K562 (cell line): Measurements from ENCODE around the gene ZNF32. TPM values are rescaled to one million over a fixed set of nuclear protein-coding genes. Genes with fewer than 3 reads are reported as not detected.

Experiments used
- ARID1B ChIP-seq: fragments of 450-650 bp; IDR thresholded peaks from 2 replicates; pipeline ENCODE4 v1.6.1; 2016; ENCODE audit warnings: antibody characterized with exemption, mild to moderate bottlenecking, inconsistent platforms
- CEBPG ChIP-seq, 3 experiments: fragments of 200-800 bp in 1 of 3; sonication (Bioruptor generic) in 1 of 3; sonication (generic) in 1 of 3; formaldehyde crosslinking in 1 of 3; IDR thresholded peaks in 2 of 3; conservative IDR thresholded peaks in 1 of 3; 2 replicates each; pipeline versions ENCODE4 v1.6.1 to v1.8.0; 2016 to 2022; ENCODE audit warnings: missing compliant biosample characterization in 2 of 3, missing genetic modification characterization in 2 of 3, mild to moderate bottlenecking in 1 of 3, missing genetic modification reagents in 1 of 3
- JUNB ChIP-seq: fragments of 450-650 bp; formaldehyde crosslinking; conservative IDR thresholded peaks from 2 replicates; pipeline ENCODE4 v1.4.0; 2020; ENCODE audit warnings: mild to moderate bottlenecking
- LARP7 ChIP-seq: fragments of 450-650 bp; IDR thresholded peaks from 2 replicates; pipeline ENCODE4 v1.6.1; 2016
- MAFK ChIP-seq: IDR thresholded peaks from 2 replicates; pipeline ENCODE4 v1.6.1; 2011; ENCODE audit warnings: low read length, improper control_type of control experiment
- NCOA2 ChIP-seq, 2 experiments: fragments of 450-650 bp; IDR thresholded peaks; 2 replicates each; pipeline ENCODE4 v1.6.1; 2018; ENCODE audit warnings: mild to moderate bottlenecking in 2 of 2, moderate library complexity in 1 of 2; ENCODE audit not compliant: partially characterized antibody in 2 of 2
- PTTG1 ChIP-seq: fragments of 450-650 bp; IDR thresholded peaks from 2 replicates; pipeline ENCODE4 v1.6.1; 2016; ENCODE audit warnings: low read depth, mild to moderate bottlenecking, missing genetic modification characterization, missing compliant biosample characterization
- ZNF121 ChIP-seq: sonication (generic); formaldehyde crosslinking; conservative IDR thresholded peaks from 2 replicates; pipeline ENCODE4 v1.8.0; 2022; ENCODE audit warnings: missing genetic modification reagents
- ZNF140 ChIP-seq: fragments of 250-450 bp; sonication (Bioruptor Pico); IDR thresholded peaks from 2 replicates; pipeline ENCODE4 v1.8.0; 2021; ENCODE audit warnings: moderate library complexity, mild to moderate bottlenecking, inconsistent platforms
- ZNF316 ChIP-seq: fragments of 450-650 bp; IDR thresholded peaks from 2 replicates; pipeline ENCODE4 v1.6.1; 2016
- ZNF77 ChIP-seq: fragments of 250-450 bp; sonication (Bioruptor Pico); IDR thresholded peaks from 2 replicates; pipeline ENCODE4 v1.5.0; 2020
- polyA plus RNA-seq, 8 experiments: library from polyadenylated mRNA; depleted of rRNA in 4 of 8; stranded (reverse) in 5 of 8; unstranded in 3 of 8; fragments of >200 nt; fragmentation: Nextera tagmentation in 2 of 8; fragmentation: Illumina TruSeq in 1 of 8; extraction: Ambion mirVana in 2 of 8; extraction: Trizol in 1 of 8; gene quantifications; 2 replicates each; pipeline versions ENCODE4 v1.2.1 to v1.2.3, GENCODE V29; 2011 to 2014; ENCODE audit warnings: inconsistent platforms in 1 of 8, missing spikeins in 1 of 8
- total RNA-seq, 7 experiments: library from RNA; depleted of rRNA in 6 of 7; stranded (reverse); fragments of >200 nt in 6 of 7; fragmentation: Illumina TruSeq in 2 of 7; extraction: Trizol in 2 of 7; gene quantifications; 2 replicates each; pipeline versions ENCODE4 v1.2.1 to v1.2.3, GENCODE V29; 2011 to 2021; ENCODE audit warnings: low replicate concordance in 1 of 7
- TF ChIP-seq, protein P1 (sequence below): fragments of 250-450 bp; sonication (Bioruptor Pico); IDR thresholded peaks from 2 replicates; pipeline ENCODE4 v1.4.0; 2020
- TF ChIP-seq, protein P2 (sequence below): sonication (generic); formaldehyde crosslinking; IDR thresholded peaks from 2 replicates; pipeline ENCODE4 v1.4.0; 2020; ENCODE audit warnings: mild to moderate bottlenecking, missing genetic modification reagents
- TF ChIP-seq, protein P3 (sequence below): sonication (generic); formaldehyde crosslinking; IDR thresholded peaks from 2 replicates; pipeline ENCODE4 v1.5.0; 2020; ENCODE audit warnings: missing genetic modification reagents
- TF ChIP-seq, protein P4 (sequence below): fragments of 250-450 bp; sonication (Bioruptor Pico); IDR thresholded peaks from 2 replicates; pipeline ENCODE4 v1.4.0; 2020
- TF ChIP-seq, protein P5 (sequence below): fragments of 150-350 bp; conservative IDR thresholded peaks from 2 replicates; pipeline ENCODE4 v1.6.1; 2014; ENCODE audit warnings: low read length

ZNF32 gene
- total and polyA plus RNA-seq, 9 of the 15 experiments (the other 6 are each of a cell fraction or from before 2014, with no cell fraction given): 17.3 to 57.0 (median 26.3) TPM

DNA sequence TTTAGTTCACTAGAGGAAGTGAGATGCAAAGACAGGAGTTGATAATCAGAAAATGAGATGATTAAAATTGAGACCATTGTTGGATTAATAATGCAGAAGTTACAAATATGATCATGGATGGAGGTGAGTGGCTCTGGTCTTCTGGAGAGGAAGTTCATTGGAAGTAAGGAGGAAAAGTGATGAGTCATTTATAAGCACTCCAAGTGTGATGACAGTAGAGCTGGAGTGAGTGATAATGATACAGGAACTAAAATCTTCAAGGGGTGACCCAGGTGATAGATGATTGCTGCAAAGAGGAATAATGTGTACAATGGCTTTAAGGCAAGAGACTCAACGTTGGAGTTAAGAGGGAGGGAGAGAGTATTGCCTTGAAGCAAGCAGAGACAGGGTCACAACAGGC lies 20.7 kb downstream of the ZNF32 start (continued):
- TF ChIP-seq ARID1B (peak; percentile 83), ZNF316 (peak; percentile 96), LARP7 (no peak), PTTG1 (tag) (no peak), JUNB (no peak), MAFK (peak; percentile 84; the same call in 1 of the 2 replicates), CEBPG (CRISPR knock-in tag; IDR thresholded peaks at IDR 0.05) (no peak), CEBPG (tag; conservative IDR thresholded peaks at IDR 0.05 in 1 of 2, IDR thresholded peaks at IDR 0.05 in 1 of 2) (no peak), ZNF140 (CRISPR knock-in tag) (no peak), ZNF77 (CRISPR knock-in tag) (no peak), NCOA2 (IDR thresholded peaks at IDR 0.05; ENCODE audit: partially characterized antibody in 2 of 2) (no peak), ZNF121 (CRISPR knock-in tag) (no peak)
- TF ChIP-seq, protein P1, sequence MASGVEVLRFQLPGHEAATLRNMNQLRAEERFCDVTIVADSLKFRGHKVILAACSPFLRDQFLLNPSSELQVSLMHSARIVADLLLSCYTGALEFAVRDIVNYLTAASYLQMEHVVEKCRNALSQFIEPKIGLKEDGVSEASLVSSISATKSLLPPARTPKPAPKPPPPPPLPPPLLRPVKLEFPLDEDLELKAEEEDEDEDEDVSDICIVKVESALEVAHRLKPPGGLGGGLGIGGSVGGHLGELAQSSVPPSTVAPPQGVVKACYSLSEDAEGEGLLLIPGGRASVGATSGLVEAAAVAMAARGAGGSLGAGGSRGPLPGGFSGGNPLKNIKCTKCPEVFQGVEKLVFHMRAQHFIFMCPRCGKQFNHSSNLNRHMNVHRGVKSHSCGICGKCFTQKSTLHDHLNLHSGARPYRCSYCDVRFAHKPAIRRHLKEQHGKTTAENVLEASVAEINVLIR: no peak
- TF ChIP-seq, protein P2, sequence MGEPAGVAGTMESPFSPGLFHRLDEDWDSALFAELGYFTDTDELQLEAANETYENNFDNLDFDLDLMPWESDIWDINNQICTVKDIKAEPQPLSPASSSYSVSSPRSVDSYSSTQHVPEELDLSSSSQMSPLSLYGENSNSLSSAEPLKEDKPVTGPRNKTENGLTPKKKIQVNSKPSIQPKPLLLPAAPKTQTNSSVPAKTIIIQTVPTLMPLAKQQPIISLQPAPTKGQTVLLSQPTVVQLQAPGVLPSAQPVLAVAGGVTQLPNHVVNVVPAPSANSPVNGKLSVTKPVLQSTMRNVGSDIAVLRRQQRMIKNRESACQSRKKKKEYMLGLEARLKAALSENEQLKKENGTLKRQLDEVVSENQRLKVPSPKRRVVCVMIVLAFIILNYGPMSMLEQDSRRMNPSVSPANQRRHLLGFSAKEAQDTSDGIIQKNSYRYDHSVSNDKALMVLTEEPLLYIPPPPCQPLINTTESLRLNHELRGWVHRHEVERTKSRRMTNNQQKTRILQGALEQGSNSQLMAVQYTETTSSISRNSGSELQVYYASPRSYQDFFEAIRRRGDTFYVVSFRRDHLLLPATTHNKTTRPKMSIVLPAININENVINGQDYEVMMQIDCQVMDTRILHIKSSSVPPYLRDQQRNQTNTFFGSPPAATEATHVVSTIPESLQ (CRISPR knock-in tag): no peak
- TF ChIP-seq, protein P3, sequence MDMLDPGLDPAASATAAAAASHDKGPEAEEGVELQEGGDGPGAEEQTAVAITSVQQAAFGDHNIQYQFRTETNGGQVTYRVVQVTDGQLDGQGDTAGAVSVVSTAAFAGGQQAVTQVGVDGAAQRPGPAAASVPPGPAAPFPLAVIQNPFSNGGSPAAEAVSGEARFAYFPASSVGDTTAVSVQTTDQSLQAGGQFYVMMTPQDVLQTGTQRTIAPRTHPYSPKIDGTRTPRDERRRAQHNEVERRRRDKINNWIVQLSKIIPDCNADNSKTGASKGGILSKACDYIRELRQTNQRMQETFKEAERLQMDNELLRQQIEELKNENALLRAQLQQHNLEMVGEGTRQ (CRISPR knock-in tag): no peak
- TF ChIP-seq, protein P4, sequence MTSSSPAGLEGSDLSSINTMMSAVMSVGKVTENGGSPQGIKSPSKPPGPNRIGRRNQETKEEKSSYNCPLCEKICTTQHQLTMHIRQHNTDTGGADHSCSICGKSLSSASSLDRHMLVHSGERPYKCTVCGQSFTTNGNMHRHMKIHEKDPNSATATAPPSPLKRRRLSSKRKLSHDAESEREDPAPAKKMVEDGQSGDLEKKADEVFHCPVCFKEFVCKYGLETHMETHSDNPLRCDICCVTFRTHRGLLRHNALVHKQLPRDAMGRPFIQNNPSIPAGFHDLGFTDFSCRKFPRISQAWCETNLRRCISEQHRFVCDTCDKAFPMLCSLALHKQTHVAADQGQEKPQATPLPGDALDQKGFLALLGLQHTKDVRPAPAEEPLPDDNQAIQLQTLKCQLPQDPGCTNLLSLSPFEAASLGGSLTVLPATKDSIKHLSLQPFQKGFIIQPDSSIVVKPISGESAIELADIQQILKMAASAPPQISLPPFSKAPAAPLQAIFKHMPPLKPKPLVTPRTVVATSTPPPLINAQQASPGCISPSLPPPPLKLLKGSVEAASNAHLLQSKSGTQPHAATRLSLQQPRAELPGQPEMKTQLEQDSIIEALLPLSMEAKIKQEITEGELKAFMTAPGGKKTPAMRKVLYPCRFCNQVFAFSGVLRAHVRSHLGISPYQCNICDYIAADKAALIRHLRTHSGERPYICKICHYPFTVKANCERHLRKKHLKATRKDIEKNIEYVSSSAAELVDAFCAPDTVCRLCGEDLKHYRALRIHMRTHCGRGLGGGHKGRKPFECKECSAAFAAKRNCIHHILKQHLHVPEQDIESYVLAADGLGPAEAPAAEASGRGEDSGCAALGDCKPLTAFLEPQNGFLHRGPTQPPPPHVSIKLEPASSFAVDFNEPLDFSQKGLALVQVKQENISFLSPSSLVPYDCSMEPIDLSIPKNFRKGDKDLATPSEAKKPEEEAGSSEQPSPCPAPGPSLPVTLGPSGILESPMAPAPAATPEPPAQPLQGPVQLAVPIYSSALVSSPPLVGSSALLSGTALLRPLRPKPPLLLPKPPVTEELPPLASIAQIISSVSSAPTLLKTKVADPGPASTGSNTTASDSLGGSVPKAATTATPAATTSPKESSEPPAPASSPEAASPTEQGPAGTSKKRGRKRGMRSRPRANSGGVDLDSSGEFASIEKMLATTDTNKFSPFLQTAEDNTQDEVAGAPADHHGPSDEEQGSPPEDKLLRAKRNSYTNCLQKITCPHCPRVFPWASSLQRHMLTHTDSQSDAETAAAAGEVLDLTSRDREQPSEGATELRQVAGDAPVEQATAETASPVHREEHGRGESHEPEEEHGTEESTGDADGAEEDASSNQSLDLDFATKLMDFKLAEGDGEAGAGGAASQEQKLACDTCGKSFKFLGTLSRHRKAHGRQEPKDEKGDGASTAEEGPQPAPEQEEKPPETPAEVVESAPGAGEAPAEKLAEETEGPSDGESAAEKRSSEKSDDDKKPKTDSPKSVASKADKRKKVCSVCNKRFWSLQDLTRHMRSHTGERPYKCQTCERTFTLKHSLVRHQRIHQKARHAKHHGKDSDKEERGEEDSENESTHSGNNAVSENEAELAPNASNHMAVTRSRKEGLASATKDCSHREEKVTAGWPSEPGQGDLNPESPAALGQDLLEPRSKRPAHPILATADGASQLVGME (CRISPR knock-in tag): no peak
- TF ChIP-seq, protein P5, sequence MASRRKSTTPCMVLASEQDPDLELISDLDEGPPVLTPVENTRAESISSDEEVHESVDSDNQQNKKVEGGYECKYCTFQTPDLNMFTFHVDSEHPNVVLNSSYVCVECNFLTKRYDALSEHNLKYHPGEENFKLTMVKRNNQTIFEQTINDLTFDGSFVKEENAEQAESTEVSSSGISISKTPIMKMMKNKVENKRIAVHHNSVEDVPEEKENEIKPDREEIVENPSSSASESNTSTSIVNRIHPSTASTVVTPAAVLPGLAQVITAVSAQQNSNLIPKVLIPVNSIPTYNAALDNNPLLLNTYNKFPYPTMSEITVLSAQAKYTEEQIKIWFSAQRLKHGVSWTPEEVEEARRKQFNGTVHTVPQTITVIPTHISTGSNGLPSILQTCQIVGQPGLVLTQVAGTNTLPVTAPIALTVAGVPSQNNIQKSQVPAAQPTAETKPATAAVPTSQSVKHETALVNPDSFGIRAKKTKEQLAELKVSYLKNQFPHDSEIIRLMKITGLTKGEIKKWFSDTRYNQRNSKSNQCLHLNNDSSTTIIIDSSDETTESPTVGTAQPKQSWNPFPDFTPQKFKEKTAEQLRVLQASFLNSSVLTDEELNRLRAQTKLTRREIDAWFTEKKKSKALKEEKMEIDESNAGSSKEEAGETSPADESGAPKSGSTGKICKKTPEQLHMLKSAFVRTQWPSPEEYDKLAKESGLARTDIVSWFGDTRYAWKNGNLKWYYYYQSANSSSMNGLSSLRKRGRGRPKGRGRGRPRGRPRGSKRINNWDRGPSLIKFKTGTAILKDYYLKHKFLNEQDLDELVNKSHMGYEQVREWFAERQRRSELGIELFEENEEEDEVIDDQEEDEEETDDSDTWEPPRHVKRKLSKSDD: no peak
